ENCODE measurements around the gene CMTR1.

The CMTR1 gene

DNA sequence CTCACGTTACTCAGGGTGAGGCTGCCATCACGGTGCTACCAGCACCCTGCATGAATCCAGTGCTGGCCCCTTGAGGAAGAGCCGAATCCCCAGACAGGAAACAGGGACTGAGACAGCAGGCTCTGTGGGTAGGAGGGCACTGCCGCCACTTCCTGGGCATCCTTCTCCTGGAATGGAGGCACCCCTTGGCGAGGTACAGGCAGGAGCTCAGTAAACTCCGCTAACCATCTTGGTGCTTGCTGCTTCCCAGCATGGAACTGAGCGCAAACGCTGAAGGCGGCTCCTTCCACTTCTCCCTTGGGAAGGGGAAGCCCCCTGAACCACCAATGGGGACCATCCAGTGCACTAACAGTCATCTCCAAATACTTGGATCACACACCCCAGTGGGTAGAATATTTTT, 80.1 kb downstream of the CMTR1 start:
- TF ChIP-seq, protein P1, sequence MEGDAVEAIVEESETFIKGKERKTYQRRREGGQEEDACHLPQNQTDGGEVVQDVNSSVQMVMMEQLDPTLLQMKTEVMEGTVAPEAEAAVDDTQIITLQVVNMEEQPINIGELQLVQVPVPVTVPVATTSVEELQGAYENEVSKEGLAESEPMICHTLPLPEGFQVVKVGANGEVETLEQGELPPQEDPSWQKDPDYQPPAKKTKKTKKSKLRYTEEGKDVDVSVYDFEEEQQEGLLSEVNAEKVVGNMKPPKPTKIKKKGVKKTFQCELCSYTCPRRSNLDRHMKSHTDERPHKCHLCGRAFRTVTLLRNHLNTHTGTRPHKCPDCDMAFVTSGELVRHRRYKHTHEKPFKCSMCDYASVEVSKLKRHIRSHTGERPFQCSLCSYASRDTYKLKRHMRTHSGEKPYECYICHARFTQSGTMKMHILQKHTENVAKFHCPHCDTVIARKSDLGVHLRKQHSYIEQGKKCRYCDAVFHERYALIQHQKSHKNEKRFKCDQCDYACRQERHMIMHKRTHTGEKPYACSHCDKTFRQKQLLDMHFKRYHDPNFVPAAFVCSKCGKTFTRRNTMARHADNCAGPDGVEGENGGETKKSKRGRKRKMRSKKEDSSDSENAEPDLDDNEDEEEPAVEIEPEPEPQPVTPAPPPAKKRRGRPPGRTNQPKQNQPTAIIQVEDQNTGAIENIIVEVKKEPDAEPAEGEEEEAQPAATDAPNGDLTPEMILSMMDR (IDR thresholded peaks at IDR 0.05; ENCODE audit: low read depth, low read length, missing control alignments) = no peak
- H3K27me3 ChIP-seq (replicated peaks) = peaks cover 15% of the 10 kb centered on the region
- no peaks in the 10 kb centered on the region for H3K36me3 ChIP-seq (replicated peaks)
- H3K4me3 ChIP-seq (ENCODE audit: low read depth, low read length) = no peak overlapping the region
- no peak for DNase-seq
- H3K27ac ChIP-seq = no peak overlapping the region
- in situ Hi-C loops (cut with HindIII; ENCODE audit: low pct_ligation_motif_present, low sequenced_read_pairs) = no loop called here

DNA sequence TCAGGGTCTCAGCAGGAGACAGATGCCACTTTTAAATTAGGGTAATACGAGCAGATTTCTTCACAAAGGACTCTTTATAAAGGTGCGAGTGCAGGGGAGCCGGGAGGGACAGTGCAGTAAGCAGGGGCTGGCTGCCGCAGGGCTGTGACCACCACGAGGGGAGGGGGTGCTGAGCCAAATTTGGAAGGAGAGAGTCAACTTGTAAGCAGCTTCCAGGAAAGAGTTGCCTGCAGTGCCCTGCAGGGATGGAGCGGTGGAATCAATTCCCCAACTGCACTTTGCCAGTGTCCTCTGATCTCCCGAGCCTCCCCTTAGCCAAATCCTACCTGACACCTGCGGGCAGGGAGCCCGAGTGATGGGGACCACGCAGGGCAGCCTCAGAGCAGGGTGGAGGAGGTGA, 80.6 kb downstream of the CMTR1 start:
- peaks cover 15% of the 10 kb centered on the region for H3K27me3 ChIP-seq (replicated peaks)
- DNase-seq = no peak
- H3K36me3 ChIP-seq (replicated peaks) = no peaks in the 10 kb centered on the region
- in situ Hi-C loops (cut with HindIII; ENCODE audit: low pct_ligation_motif_present, low sequenced_read_pairs) = no loop called here
- TF ChIP-seq, protein P1 (IDR thresholded peaks at IDR 0.05; ENCODE audit: low read depth, low read length, missing control alignments) = no peak
- no peak overlapping the region for H3K27ac ChIP-seq
- H3K4me3 ChIP-seq (ENCODE audit: low read depth, low read length) = no peak overlapping the region

DNA sequence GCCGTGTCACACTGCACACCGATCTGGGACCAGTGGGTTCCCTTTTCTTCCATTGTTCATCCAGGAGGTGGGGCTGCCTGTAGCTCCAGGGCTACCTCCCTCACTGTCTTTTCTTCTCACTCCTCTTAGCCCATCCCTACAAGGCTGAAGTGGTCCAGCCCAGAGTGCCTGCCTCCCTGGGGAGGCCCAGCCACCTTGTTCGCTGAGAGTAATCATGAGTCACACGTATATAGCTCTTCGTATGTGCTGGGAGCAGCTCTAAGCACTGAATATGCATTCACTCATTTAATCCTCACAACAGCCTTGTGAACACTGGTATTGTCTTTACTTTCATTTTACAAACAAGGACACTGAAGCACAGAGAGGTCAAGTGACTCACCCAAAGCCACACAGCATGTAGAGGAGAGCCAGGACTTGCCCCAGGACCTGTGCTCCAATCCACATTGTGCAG, 81.3 kb downstream of the CMTR1 start:
- H3K27ac ChIP-seq = no peak overlapping the region
- peaks cover 15% of the 10 kb centered on the region for H3K27me3 ChIP-seq (replicated peaks)
- no peak overlapping the region for H3K4me3 ChIP-seq (ENCODE audit: low read depth, low read length)
- H3K36me3 ChIP-seq (replicated peaks) = no peaks in the 10 kb centered on the region
- in situ Hi-C loops (cut with HindIII; ENCODE audit: low pct_ligation_motif_present, low sequenced_read_pairs) = no loop called here
- DNase-seq = peak; percentile 60
- TF ChIP-seq, protein P1 (IDR thresholded peaks at IDR 0.05; ENCODE audit: low read depth, low read length, missing control alignments) = peak; percentile 2

DNA sequence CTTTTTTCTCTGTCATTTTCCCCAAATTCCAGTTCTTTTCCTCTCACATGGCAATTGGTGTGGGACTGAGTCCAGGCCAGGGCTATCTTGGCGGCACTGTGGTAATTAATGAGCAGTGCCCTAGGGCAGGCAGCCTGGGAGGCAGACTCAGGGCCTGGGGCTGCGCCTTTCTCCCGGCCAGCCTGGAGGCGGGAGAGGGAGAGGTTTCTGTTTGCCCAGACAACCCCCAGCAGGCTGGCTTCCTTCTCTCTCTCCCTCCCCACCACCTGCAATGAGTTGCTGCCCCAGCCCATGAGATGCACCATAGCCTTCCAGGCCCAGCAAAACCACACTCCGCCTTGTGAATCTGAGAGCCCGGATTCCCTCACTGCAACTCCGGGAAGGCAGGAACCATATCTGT, 81.8 kb downstream of the CMTR1 start:
- in situ Hi-C loops (cut with HindIII; ENCODE audit: low pct_ligation_motif_present, low sequenced_read_pairs) = no loop called here
- H3K36me3 ChIP-seq (replicated peaks) = no peaks in the 10 kb centered on the region
- peaks cover 15% of the 10 kb centered on the region for H3K27me3 ChIP-seq (replicated peaks)
- TF ChIP-seq, protein P1 (IDR thresholded peaks at IDR 0.05; ENCODE audit: low read depth, low read length, missing control alignments) = no peak
- DNase-seq = no peak
- no peak overlapping the region for H3K27ac ChIP-seq
- H3K4me3 ChIP-seq (ENCODE audit: low read depth, low read length) = no peak overlapping the region

DNA sequence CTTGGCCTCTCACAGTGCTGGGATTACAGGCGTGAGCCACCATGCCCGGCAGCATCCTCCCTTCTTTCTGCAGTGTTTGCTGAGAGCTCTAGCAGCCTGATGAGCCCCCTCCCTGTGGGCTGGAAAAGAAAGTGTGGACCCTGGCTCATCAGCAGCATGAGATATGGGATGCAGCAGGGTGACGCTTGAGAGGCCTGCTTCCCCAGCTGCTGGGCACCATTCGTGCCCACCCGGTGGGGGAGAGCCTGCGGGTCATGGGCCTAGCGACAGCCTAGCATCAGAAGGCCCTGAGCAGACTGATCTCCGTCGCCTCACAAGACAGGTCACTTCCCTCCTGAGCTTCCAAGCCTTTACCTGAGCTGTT, 82.7 kb downstream of the CMTR1 start:
- H3K4me3 ChIP-seq (ENCODE audit: low read depth, low read length) = no peak overlapping the region
- in situ Hi-C loops (cut with HindIII; ENCODE audit: low pct_ligation_motif_present, low sequenced_read_pairs) = no loop called here
- H3K27me3 ChIP-seq (replicated peaks) = peaks cover 15% of the 10 kb centered on the region
- H3K36me3 ChIP-seq (replicated peaks) = no peaks in the 10 kb centered on the region
- no peak for DNase-seq
- no peak overlapping the region for H3K27ac ChIP-seq
- TF ChIP-seq, protein P1 (IDR thresholded peaks at IDR 0.05; ENCODE audit: low read depth, low read length, missing control alignments) = no peak
